Measurements from ENCODE around the gene APOC1.

DNA sequence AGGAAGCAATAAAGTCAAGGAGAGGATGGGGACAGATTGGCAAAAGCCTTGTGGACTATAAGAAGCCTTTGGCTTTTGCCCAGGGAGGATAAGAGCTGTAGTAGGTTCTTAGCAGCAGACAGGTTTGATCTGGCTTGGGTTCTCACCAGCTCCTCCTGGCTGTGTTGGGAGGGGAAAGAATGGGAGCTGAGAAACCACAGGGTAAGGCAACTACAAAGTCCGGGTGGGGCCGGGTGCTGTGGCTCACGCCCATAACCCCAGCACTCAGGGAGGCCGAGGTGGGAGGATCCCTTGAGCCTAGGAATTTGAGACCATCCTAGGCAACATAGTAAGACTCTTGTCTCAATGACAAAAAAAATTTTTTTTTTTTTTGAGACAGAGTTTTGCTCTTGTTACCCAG, 47.7 kb upstream of the APOC1 start:
- TF ChIP-seq, protein P1, sequence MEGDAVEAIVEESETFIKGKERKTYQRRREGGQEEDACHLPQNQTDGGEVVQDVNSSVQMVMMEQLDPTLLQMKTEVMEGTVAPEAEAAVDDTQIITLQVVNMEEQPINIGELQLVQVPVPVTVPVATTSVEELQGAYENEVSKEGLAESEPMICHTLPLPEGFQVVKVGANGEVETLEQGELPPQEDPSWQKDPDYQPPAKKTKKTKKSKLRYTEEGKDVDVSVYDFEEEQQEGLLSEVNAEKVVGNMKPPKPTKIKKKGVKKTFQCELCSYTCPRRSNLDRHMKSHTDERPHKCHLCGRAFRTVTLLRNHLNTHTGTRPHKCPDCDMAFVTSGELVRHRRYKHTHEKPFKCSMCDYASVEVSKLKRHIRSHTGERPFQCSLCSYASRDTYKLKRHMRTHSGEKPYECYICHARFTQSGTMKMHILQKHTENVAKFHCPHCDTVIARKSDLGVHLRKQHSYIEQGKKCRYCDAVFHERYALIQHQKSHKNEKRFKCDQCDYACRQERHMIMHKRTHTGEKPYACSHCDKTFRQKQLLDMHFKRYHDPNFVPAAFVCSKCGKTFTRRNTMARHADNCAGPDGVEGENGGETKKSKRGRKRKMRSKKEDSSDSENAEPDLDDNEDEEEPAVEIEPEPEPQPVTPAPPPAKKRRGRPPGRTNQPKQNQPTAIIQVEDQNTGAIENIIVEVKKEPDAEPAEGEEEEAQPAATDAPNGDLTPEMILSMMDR (IDR thresholded peaks at IDR 0.05) = no peak
- TF ChIP-seq POLR2A (IDR thresholded peaks at IDR 0.05) = no peak

Data from uterus (tissue), 2 donors.